MM.1S (cell line): Measurements from ENCODE around the gene ORAI2.
"Not testable (repeated sequence)": the region's sequence is repeated elsewhere in the genome, so short reads cannot be mapped to it uniquely, and the experiment has no call there.

ENCODE experiments used
- DNase-seq: peaks from one replicate; pipeline ENCODE4 v3.0.0-alpha.2; 2015
- H2AFZ ChIP-seq: fragments of 300-600 bp; sonication (generic); 2 replicates; pipeline ENCODE4 v1.6.0; 2016; ENCODE audit warnings: antibody characterized with exemption, low read length
- H3F3A ChIP-seq: fragments of 300-600 bp; sonication (generic); 2 replicates; pipeline ENCODE4 v1.6.1; 2016; ENCODE audit warnings: mild to moderate bottlenecking, antibody characterized with exemption, low read length, moderate library complexity, mixed read lengths; ENCODE audit not compliant: insufficient read depth
- H3K27ac ChIP-seq: fragments of 300-600 bp; sonication (generic); 2 replicates; pipeline ENCODE4 v1.5.1; 2016; ENCODE audit warnings: mild to moderate bottlenecking, low read length
- H3K27me3 ChIP-seq: fragments of 300-600 bp; sonication (generic); replicated peaks from 2 replicates; pipeline ENCODE4 v1.6.0; 2016; ENCODE audit warnings: low read length; ENCODE audit not compliant: insufficient read depth
- H3K36me3 ChIP-seq: fragments of 300-600 bp; sonication (generic); replicated peaks from 2 replicates; pipeline ENCODE4 v1.6.1; 2016; ENCODE audit warnings: mild to moderate bottlenecking, low read length, mixed read lengths; ENCODE audit not compliant: insufficient read depth
- H3K4me1 ChIP-seq: fragments of 300-600 bp; sonication (generic); 2 replicates; pipeline ENCODE4 v1.6.1; 2016; ENCODE audit warnings: low read length, mixed read lengths
- H3K4me2 ChIP-seq: fragments of 300-600 bp; sonication (generic); 2 replicates; pipeline ENCODE4 v1.6.0; 2016; ENCODE audit warnings: low read depth, low read length
- H3K4me3 ChIP-seq: fragments of 300-600 bp; sonication (generic); 2 replicates; pipeline ENCODE4 v1.5.1; 2016; ENCODE audit warnings: low read length, mixed read lengths
- H3K79me2 ChIP-seq: fragments of 300-600 bp; sonication (generic); 2 replicates; pipeline ENCODE4 v1.6.1; 2016; ENCODE audit warnings: mixed run types, low read length, mixed read lengths
- H3K9ac ChIP-seq: fragments of 300-600 bp; sonication (generic); 2 replicates; pipeline ENCODE4 v1.6.1; 2016; ENCODE audit warnings: low read length, mixed read lengths
- H3K9me2 ChIP-seq: fragments of 300-600 bp; sonication (generic); replicated peaks from 2 replicates; pipeline ENCODE4 v1.6.1; 2016; ENCODE audit warnings: mild to moderate bottlenecking, low read length, mixed read lengths; ENCODE audit not compliant: insufficient read depth
- H3K9me3 ChIP-seq: fragments of 300-600 bp; sonication (generic); replicated peaks from 2 replicates; pipeline ENCODE4 v1.6.1; 2016; ENCODE audit warnings: mild to moderate bottlenecking, low read length, mixed read lengths; ENCODE audit not compliant: insufficient read depth
- H4K20me1 ChIP-seq: fragments of 300-600 bp; sonication (generic); 2 replicates; pipeline ENCODE4 v1.6.1; 2016; ENCODE audit warnings: mild to moderate bottlenecking, low read length, moderate library complexity, mixed read lengths; ENCODE audit not compliant: insufficient read depth
- TF ChIP-seq, protein P1 (sequence below): fragments of 300-600 bp; sonication (generic); IDR thresholded peaks from 2 replicates; pipeline ENCODE4 v1.5.1; 2016; ENCODE audit warnings: antibody characterized with exemption, low read length, mixed read lengths

The ORAI2 gene

DNA sequence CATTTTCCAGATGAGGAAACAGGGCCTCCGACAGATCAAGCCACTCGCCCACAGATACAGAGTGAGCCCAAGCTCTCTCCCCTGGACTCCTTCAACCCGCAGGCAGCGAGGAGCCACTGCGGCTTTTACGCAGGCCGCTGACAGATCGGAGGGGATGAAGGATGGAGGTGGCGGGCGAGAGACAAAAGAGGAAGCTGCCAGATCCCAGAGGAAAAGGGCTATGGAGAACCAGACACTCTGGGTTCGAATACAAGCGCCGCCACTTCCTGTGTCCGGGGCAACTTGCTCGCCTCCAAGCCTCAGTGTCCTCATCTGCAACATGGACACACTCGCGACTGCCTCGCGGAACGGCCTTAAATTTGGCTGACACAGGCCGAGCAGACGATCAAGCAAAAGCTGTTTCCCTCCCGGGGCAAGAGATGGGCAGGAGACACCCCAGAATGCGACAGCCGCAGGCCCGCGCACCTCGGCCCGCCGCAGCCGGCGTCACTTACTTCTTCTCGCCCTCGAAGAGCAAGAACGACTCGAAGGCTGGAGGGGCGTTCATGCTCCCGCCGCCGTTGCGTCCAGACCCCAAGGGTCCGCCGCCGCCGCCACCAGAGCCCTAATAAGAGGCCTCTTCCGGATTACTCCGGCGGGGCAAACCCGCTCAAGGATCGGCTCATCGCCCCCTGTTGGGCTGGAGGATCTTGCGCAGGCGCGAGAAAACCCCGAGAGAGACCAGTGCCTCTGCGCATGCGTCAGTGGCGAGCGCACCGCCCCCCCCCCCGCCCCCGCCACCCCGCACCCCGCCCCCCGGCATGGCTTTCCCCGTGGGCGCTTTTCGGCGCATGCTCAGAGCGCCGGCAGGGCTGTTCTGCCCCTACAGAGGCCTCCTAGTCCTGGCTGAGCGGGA, 45.2 kb downstream of the ORAI2 start, which contains the start of gene POLR2J:
TSS of gene POLR2J (minus strand) at position 609 of the 895 bp plus-strand sequence. CDS start at position 547, 62 bp downstream.
- not testable (repeated sequence) for H2AFZ ChIP-seq, H3K4me2 ChIP-seq

GRCh38 chr7:102479209-102479584, 45.8 kb downstream of the ORAI2 start:
- H4K20me1 ChIP-seq = not testable (repeated sequence)

More for the DNA sequence above, 45.2 kb downstream of the ORAI2 start, which contains the start of gene POLR2J:
- not testable (repeated sequence) for H4K20me1 ChIP-seq, H3K79me2 ChIP-seq, H3K9me3 ChIP-seq, H3K36me3 ChIP-seq, H3K9me2 ChIP-seq, H3K4me3 ChIP-seq, H3K27me3 ChIP-seq, H3K9ac ChIP-seq, H3F3A ChIP-seq, H3K27ac ChIP-seq, H3K4me1 ChIP-seq
- TF ChIP-seq, protein P1, sequence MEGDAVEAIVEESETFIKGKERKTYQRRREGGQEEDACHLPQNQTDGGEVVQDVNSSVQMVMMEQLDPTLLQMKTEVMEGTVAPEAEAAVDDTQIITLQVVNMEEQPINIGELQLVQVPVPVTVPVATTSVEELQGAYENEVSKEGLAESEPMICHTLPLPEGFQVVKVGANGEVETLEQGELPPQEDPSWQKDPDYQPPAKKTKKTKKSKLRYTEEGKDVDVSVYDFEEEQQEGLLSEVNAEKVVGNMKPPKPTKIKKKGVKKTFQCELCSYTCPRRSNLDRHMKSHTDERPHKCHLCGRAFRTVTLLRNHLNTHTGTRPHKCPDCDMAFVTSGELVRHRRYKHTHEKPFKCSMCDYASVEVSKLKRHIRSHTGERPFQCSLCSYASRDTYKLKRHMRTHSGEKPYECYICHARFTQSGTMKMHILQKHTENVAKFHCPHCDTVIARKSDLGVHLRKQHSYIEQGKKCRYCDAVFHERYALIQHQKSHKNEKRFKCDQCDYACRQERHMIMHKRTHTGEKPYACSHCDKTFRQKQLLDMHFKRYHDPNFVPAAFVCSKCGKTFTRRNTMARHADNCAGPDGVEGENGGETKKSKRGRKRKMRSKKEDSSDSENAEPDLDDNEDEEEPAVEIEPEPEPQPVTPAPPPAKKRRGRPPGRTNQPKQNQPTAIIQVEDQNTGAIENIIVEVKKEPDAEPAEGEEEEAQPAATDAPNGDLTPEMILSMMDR = peak; percentile 7; the same call in 1 of the 2 replicates
- peak; percentile 86 for DNase-seq

GRCh38 chr7:102479982-102480637, 46.7 kb downstream of the ORAI2 start:
- H3K4me1 ChIP-seq, H3K9ac ChIP-seq, H3K9me2 ChIP-seq, DNase-seq, H2AFZ ChIP-seq, H3K4me3 ChIP-seq, H3F3A ChIP-seq, H3K27me3 ChIP-seq, H3K27ac ChIP-seq, H4K20me1 ChIP-seq, H3K9me3 ChIP-seq, H3K36me3 ChIP-seq, H3K4me2 ChIP-seq, H3K79me2 ChIP-seq: not testable (repeated sequence)
- TF ChIP-seq, protein P1 = peak; percentile 21

More at GRCh38 chr7:102479209-102479584, 45.8 kb downstream of the ORAI2 start:
- not testable (repeated sequence) for H3K27me3 ChIP-seq, H3K4me3 ChIP-seq, H3K4me2 ChIP-seq, H3F3A ChIP-seq, H3K27ac ChIP-seq, H3K9me2 ChIP-seq, H3K4me1 ChIP-seq, H3K36me3 ChIP-seq, H3K79me2 ChIP-seq, DNase-seq, H2AFZ ChIP-seq, H3K9ac ChIP-seq, H3K9me3 ChIP-seq

DNA sequence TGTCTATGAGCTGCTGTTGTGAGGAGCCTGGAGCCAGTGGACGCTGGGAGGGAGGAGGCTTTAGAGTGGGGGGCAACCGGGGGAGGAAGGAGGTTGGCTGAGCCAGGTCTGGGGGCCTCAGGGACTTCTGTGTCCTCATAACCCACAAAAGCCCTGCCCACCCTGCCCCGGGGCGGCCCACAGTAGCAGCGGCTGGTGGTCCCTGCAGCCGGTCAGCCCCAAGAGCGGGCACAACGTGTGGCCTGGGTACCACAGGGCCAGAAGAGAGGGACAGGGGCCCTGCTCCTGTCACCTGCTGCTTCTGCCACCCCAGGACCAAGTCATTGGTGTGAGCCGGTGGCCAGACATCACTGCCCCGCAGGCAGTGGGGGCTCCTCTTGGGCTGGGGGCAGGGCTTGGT, 48.6 kb downstream of the ORAI2 start:
- not testable (repeated sequence) for H3K9me2 ChIP-seq, H3K4me2 ChIP-seq, H3K36me3 ChIP-seq, H2AFZ ChIP-seq, H3K79me2 ChIP-seq, H4K20me1 ChIP-seq, H3K9me3 ChIP-seq, H3K9ac ChIP-seq, H3K4me1 ChIP-seq, H3K4me3 ChIP-seq, H3F3A ChIP-seq, H3K27me3 ChIP-seq, H3K27ac ChIP-seq, DNase-seq

DNA sequence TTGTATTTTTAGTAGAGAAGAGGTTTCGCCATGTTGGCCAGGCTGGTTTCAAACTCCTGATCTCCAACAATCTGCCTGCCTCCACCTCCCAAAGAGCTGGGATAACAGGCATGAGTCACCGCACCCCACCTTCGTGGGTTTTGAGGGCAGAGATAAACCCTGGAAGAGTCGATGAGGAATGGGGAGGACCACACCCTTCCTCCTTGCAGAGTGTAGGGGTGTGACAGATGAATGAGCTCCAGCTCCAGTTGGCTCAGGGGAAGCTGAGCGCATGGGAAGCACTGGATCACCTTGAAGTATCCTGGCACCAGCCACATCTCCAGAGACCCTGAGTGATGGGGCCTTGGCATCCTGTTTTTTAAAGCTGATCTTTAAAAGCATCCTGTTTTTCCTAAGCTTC, 50.9 kb downstream of the ORAI2 start:
- not testable (repeated sequence) for H3K4me3 ChIP-seq, H3K9me3 ChIP-seq, H3K9ac ChIP-seq, DNase-seq, H3K27ac ChIP-seq, H4K20me1 ChIP-seq, H3F3A ChIP-seq, H3K9me2 ChIP-seq, H3K36me3 ChIP-seq, H3K4me1 ChIP-seq, H3K27me3 ChIP-seq, H3K4me2 ChIP-seq, H2AFZ ChIP-seq, H3K79me2 ChIP-seq

- not testable (repeated sequence) for DNase-seq, H3K9me3 ChIP-seq, H3K36me3 ChIP-seq, H2AFZ ChIP-seq, H3K27me3 ChIP-seq, H3K9ac ChIP-seq, H4K20me1 ChIP-seq, H3K4me2 ChIP-seq, H3F3A ChIP-seq, H3K4me1 ChIP-seq, H3K79me2 ChIP-seq, H3K27ac ChIP-seq, H3K9me2 ChIP-seq, H3K4me3 ChIP-seq
These were observed 57.2 kb downstream of the ORAI2 start for GRCh38 chr7:102490529-102491075.
